ENCODE data around the gene C6orf89. TPM values are rescaled to one million over a fixed set of nuclear protein-coding genes. Genes with fewer than 3 reads are reported as not detected.

C6orf89 gene
- total and polyA plus RNA-seq, 4 donors = 16.7 to 59.7 (median 39.8) TPM

DNA sequence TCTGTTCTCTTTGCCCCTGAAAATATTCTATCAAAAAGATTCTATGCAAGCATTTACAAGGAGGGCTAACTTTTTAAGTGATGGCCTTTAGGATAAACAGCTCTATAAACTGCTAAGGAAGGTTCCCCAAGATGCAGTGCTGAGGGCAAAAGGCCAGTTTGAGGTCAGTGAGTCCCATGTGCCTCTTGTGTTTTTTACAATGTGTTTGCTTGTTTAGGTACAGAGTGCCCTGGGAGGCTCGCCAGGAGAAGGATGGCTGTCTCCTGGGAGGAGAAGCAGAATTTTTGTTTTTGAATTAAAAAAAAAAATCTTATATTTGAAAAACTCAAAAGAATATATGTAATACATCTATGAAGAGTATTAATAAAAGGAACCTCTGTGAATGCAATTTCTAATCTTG lies 87.4 kb downstream of the C6orf89 start:
- intact Hi-C loops (cut with DNase I) = no loop called here
- Histone ChIP-seq H3K4me1 (ENCODE audit: control insufficient read depth in 1 of 2, insufficient read depth in 2 of 2, low read length in 2 of 2) (no peaks in the 10 kb centered on the region), H3K9me3 (ENCODE audit: control insufficient read depth, low read length) (no peaks in the 10 kb centered on the region), H3K36me3 (ENCODE audit: control insufficient read depth in 1 of 2, insufficient read depth in 2 of 2, low read length in 1 of 2) (peaks cover 15 to 23% of the 10 kb centered on the region in 2 donors), H3K27ac (ENCODE audit: low read depth in 1 of 2, low read length in 2 of 2) (no peak overlapping the region), H3K4me3 (ENCODE audit: low read length in 2 of 2) (no peak overlapping the region), H3K27me3 (ENCODE audit: control insufficient read depth in 1 of 2, insufficient read depth in 2 of 2, low read length in 1 of 2) (no peaks in the 10 kb centered on the region)
- 81 to 88% methylated on average over 1 of the region's 1 CpG for WGBS, 2 donors
- no peak for DNase-seq
- no peak for ATAC-seq (ENCODE audit: low FRiP score)

DNA sequence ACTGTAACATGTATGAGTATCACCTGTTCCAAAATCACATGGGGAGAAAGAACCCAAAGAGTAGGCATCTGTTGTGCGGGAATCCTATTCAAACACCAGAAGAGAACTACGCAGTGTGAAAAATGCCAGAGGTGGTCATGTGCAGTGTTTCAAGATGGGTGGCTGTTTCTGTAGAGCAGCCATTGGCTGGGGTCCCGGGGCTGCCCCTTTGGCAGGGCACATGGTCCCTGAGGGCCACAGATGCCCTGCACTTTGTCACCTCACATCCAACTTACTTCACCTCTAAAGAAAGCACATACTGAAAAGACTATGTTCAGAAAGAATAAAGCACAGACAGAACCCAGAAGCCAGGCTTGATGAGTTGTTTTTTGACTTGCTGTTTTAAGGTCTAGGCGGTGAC lies 87.9 kb downstream of the C6orf89 start:
- intact Hi-C loops (cut with DNase I) = no loop called here
- Histone ChIP-seq H3K9me3 (ENCODE audit: control insufficient read depth, low read length) (no peaks in the 10 kb centered on the region), H3K4me1 (ENCODE audit: control insufficient read depth in 1 of 2, insufficient read depth in 2 of 2, low read length in 2 of 2) (no peaks in the 10 kb centered on the region), H3K27me3 (ENCODE audit: control insufficient read depth in 1 of 2, insufficient read depth in 2 of 2, low read length in 1 of 2) (no peaks in the 10 kb centered on the region), H3K4me3 (ENCODE audit: low read length in 2 of 2) (no peak overlapping the region), H3K27ac (ENCODE audit: low read depth in 1 of 2, low read length in 2 of 2) (no peak overlapping the region), H3K36me3 (ENCODE audit: control insufficient read depth in 1 of 2, insufficient read depth in 2 of 2, low read length in 1 of 2) (peaks cover 15 to 21% of the 10 kb centered on the region in 2 donors)
- DNase-seq (peak in 1 of 2 donors; percentile 33), ATAC-seq (ENCODE audit: low FRiP score) (no peak)
- 67 to 77% methylated on average over 4 of the region's 4 CpGs for WGBS, 2 donors

GRCh38 chr6:36975231-36976006 lies 89.7 kb downstream of the C6orf89 start:
- H3K9me3 ChIP-seq (ENCODE audit: control insufficient read depth, low read length) = no peaks in the 10 kb centered on the region
- 90 to 93% methylated on average over 7 of the region's 7 CpGs for WGBS, 2 donors
- intact Hi-C loops (cut with DNase I) = loop anchor here in 1 of 2 donors (5.0 kb wide), 1 partner anchor 208 kb away; no protein-coding TSS in a partner anchor
- ATAC-seq (ENCODE audit: low FRiP score) (peak; percentile 5), DNase-seq (peak; percentile 42 to 46)
- no peak overlapping the region for H3K27ac ChIP-seq (ENCODE audit: low read depth in 1 of 2, low read length in 2 of 2)
- peaks cover 11 to 14% of the 10 kb centered on the region in 2 donors for H3K36me3 ChIP-seq (ENCODE audit: control insufficient read depth in 1 of 2, insufficient read depth in 2 of 2, low read length in 1 of 2)
- no peaks in the 10 kb centered on the region for H3K4me1 ChIP-seq (ENCODE audit: control insufficient read depth in 1 of 2, insufficient read depth in 2 of 2, low read length in 2 of 2)
- H3K4me3 ChIP-seq (ENCODE audit: low read length in 2 of 2) = no peak overlapping the region
- no peaks in the 10 kb centered on the region for H3K27me3 ChIP-seq (ENCODE audit: control insufficient read depth in 1 of 2, insufficient read depth in 2 of 2, low read length in 1 of 2)

DNA sequence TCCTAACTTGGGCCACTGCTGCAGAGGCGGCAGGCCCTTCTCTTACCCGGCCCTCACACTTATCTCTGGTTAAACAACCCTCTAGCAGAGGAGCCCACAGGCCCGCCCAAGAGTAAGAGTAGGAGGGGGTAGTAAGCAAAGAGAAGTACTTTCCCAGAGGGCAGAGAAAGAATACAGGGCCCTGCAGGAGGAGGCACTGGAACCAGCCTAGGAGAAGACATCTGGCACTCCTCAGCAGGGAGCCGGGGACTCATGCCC lies 90.2 kb downstream of the C6orf89 start:
- 79 to 80% methylated on average over 4 of the region's 4 CpGs for WGBS, 2 donors
- no peaks in the 10 kb centered on the region for H3K27me3 ChIP-seq (ENCODE audit: control insufficient read depth in 1 of 2, insufficient read depth in 2 of 2, low read length in 1 of 2)
- no peak overlapping the region for H3K4me3 ChIP-seq (ENCODE audit: low read length in 2 of 2)
- H3K4me1 ChIP-seq (ENCODE audit: control insufficient read depth in 1 of 2, insufficient read depth in 2 of 2, low read length in 2 of 2) = no peaks in the 10 kb centered on the region
- no peaks in the 10 kb centered on the region for H3K9me3 ChIP-seq (ENCODE audit: control insufficient read depth, low read length)
- no peak overlapping the region for H3K27ac ChIP-seq (ENCODE audit: low read depth in 1 of 2, low read length in 2 of 2)
- DNase-seq (peak in 1 of 2 donors; percentile 33), ATAC-seq (ENCODE audit: low FRiP score) (no peak)
- peaks cover 11 to 13% of the 10 kb centered on the region in 2 donors for H3K36me3 ChIP-seq (ENCODE audit: control insufficient read depth in 1 of 2, insufficient read depth in 2 of 2, low read length in 1 of 2)
- intact Hi-C loops (cut with DNase I) = loop anchor here in 1 of 2 donors (5.0 kb wide), 1 partner anchor 209 kb away; no protein-coding TSS in a partner anchor

- WGBS, 2 donors = 88 to 91% methylated on average over 7 of the region's 7 CpGs
- intact Hi-C loops (cut with DNase I) = loop anchor here in 1 of 2 donors (5.0 kb wide), 1 partner anchor 209 kb away; no protein-coding TSS in a partner anchor
- Histone ChIP-seq H3K27me3 (ENCODE audit: control insufficient read depth in 1 of 2, insufficient read depth in 2 of 2, low read length in 1 of 2) (no peaks in the 10 kb centered on the region), H3K36me3 (ENCODE audit: control insufficient read depth in 1 of 2, insufficient read depth in 2 of 2, low read length in 1 of 2) (peaks cover 11 to 14% of the 10 kb centered on the region in 2 donors), H3K9me3 (ENCODE audit: control insufficient read depth, low read length) (no peaks in the 10 kb centered on the region), H3K4me1 (ENCODE audit: control insufficient read depth in 1 of 2, insufficient read depth in 2 of 2, low read length in 2 of 2) (no peaks in the 10 kb centered on the region), H3K4me3 (ENCODE audit: low read length in 2 of 2) (no peak overlapping the region), H3K27ac (ENCODE audit: low read depth in 1 of 2, low read length in 2 of 2) (no peak overlapping the region)
- DNase-seq (peak in 1 of 2 donors; percentile 62), ATAC-seq (ENCODE audit: low FRiP score) (no peak)
These were observed 90.8 kb downstream of the C6orf89 start for GRCh38 chr6:36976509-36976908.

DNA sequence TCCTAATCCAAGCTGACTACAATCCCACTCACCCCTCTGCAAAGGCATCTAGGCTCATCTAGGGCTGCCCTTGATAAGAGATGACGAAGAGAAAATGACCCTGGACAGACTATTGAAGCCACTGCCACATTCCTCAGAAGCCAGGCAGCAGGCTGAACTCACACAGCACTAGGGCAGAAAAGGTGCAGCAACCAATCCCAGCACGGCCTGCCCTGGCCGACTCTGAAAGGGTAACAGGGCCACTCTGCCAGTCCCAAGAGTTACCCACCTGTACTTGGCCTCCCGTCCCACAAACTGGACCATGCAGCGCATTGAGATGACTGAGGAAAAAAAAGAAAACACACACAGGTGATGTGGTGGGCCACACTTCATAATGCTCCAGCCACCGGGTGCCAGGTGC lies 91.2 kb downstream of the C6orf89 start:
- H3K27me3 ChIP-seq (ENCODE audit: control insufficient read depth in 1 of 2, insufficient read depth in 2 of 2, low read length in 1 of 2) = no peaks in the 10 kb centered on the region
- intact Hi-C loops (cut with DNase I) = loop anchor here in 1 of 2 donors (5.0 kb wide), 1 partner anchor 210 kb away; no protein-coding TSS in a partner anchor
- H3K4me1 ChIP-seq (ENCODE audit: control insufficient read depth in 1 of 2, insufficient read depth in 2 of 2, low read length in 2 of 2) = no peaks in the 10 kb centered on the region
- no peaks in the 10 kb centered on the region for H3K9me3 ChIP-seq (ENCODE audit: control insufficient read depth, low read length)
- H3K27ac ChIP-seq (ENCODE audit: low read depth in 1 of 2, low read length in 2 of 2) = no peak overlapping the region
- H3K36me3 ChIP-seq (ENCODE audit: control insufficient read depth in 1 of 2, insufficient read depth in 2 of 2, low read length in 1 of 2) = peaks cover 11% of the 10 kb centered on the region in 2 donors
- DNase-seq (peak in 1 of 2 donors; percentile 68), ATAC-seq (ENCODE audit: low FRiP score) (no peak)
- H3K4me3 ChIP-seq (ENCODE audit: low read length in 2 of 2) = no peak overlapping the region
- WGBS, 2 donors = 89 to 90% methylated on average over 6 of the region's 6 CpGs

DNA sequence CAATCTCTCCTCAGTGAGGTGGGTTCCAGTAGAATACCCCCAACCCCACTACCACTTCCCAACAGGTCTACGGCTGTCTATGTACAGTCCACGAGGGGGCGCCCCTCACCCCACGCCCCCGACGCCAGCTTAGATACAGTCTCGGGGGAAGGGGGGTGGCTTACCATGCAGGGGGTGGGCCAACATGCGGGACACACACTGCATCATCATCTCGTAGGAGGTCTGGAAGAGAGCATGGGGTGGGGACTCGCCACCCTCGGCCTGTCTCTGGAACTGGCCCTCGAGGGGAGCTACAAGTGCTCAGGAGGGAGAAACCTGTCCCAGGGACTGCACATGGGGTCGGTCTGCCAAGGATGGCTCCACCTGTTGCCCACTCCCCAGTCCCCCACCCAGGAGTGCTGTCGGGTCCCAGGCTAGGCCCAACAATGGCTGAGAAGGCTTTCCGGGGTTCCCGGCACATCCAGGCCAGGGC lies 91.8 kb downstream of the C6orf89 start:
- Histone ChIP-seq H3K27me3 (ENCODE audit: control insufficient read depth in 1 of 2, insufficient read depth in 2 of 2, low read length in 1 of 2) (no peaks in the 10 kb centered on the region), H3K27ac (ENCODE audit: low read depth in 1 of 2, low read length in 2 of 2) (no peak overlapping the region), H3K4me3 (ENCODE audit: low read length in 2 of 2) (no peak overlapping the region), H3K36me3 (ENCODE audit: control insufficient read depth in 1 of 2, insufficient read depth in 2 of 2, low read length in 1 of 2) (peaks cover 11% of the 10 kb centered on the region in 2 donors), H3K9me3 (ENCODE audit: control insufficient read depth, low read length) (no peaks in the 10 kb centered on the region), H3K4me1 (ENCODE audit: control insufficient read depth in 1 of 2, insufficient read depth in 2 of 2, low read length in 2 of 2) (no peaks in the 10 kb centered on the region)
- intact Hi-C loops (cut with DNase I) = loop anchor here in 1 of 2 donors (5.0 kb wide), 1 partner anchor 210 kb away; no protein-coding TSS in a partner anchor
- 69 to 73% methylated on average over 16 of the region's 16 CpGs for WGBS, 2 donors
- DNase-seq (peak in 1 of 2 donors; percentile 36), ATAC-seq (ENCODE audit: low FRiP score) (no peak)

Data from aorta (tissue), 5 donors.